ENCODE results near the gene PPP5C. TPM values are rescaled to one million over a fixed set of nuclear protein-coding genes. Genes with fewer than 3 reads are reported as not detected.

Gene PPP5C
- total RNA-seq, 2 experiments from 2014 or later: 105 to 118 TPM

DNA sequence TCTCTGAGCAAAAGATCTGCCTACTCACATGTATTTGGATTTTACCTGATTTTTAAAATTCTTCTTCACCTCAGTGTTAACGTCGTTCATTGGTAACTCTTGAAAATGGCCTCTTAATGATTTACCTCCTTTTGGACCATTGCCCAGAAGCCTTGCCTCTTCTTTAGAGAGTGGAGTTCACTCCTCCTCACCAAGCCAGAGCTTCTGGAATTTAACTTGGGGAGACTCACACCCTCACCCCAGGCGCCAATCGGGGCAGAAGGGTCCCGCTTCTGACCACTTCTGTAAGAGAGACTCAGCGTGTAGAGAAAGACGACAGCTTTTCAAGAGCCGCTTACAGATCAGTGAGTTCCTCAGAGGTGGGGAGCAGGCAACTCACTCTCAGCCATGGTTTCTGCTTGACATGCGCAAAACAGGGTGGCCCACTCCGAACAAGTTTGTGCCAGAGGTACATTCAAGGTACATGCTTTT lies 79.2 kb downstream of the PPP5C start:
- Histone ChIP-seq H3K4me1 (ENCODE audit: insufficient read depth, low read length, poor library complexity, severe bottlenecking) (peaks cover 65% of the 10 kb centered on the region), H3K27ac (ENCODE audit: low read depth, low read length, poor library complexity, severe bottlenecking) (no peak overlapping the region), H3K4me2 (ENCODE audit: low read length) (peak overlapping the region; percentile 70), H3K9me2 (ENCODE audit: insufficient read depth, low read length) (no peaks in the 10 kb centered on the region), H3K9me3 (ENCODE audit: low read length) (no peaks in the 10 kb centered on the region), H3K79me2 (ENCODE audit: insufficient read depth, low read depth, low read length) (no peaks in the 10 kb centered on the region), H2AFZ (ENCODE audit: low read length) (peak overlapping the region; percentile 79), H3K36me3 (ENCODE audit: insufficient read depth, low read length) (no peaks in the 10 kb centered on the region), H4K20me1 (ENCODE audit: insufficient read depth, low read length) (no peaks in the 10 kb centered on the region), H3K4me3 (ENCODE audit: low read depth, low read length, poor library complexity, severe bottlenecking) (peak overlapping the region; percentile 64)
- intact Hi-C loops (cut with micrococcal nuclease; ENCODE audit: unreplicated experiment): no loop called here
- CTCF ChIA-PET (ENCODE audit: unreplicated experiment): no interaction called here
- no TSS peak for BruUV-seq (replicated peaks)
- no peak for DNase-seq (ENCODE audit: low spot score)
- POLR2A ChIA-PET: interaction anchor here (0.6 to 1.1 kb wide), 2 partner anchors 11 kb away, joined by 3 to 8 read pairs; no protein-coding TSS in a partner anchor
- TF ChIP-seq CTCF (conservative IDR thresholded peaks at IDR 0.05; ENCODE audit: low read length) (no peak), EZH2phosphoT487 (IDR thresholded peaks at IDR 0.05; ENCODE audit: borderline replicate concordance, low read depth, low read length) (no peak)

- Histone ChIP-seq H3K79me2 (ENCODE audit: insufficient read depth, low read depth, low read length) (no peaks in the 10 kb centered on the region), H4K20me1 (ENCODE audit: insufficient read depth, low read length) (no peaks in the 10 kb centered on the region), H3K4me1 (ENCODE audit: insufficient read depth, low read length, poor library complexity, severe bottlenecking) (peaks cover 70% of the 10 kb centered on the region), H3K27ac (ENCODE audit: low read depth, low read length, poor library complexity, severe bottlenecking) (no peak overlapping the region), H3K36me3 (ENCODE audit: insufficient read depth, low read length) (no peaks in the 10 kb centered on the region), H3K4me3 (ENCODE audit: low read depth, low read length, poor library complexity, severe bottlenecking) (peak overlapping the region; percentile 64), H3K4me2 (ENCODE audit: low read length) (peak overlapping the region; percentile 70), H3K9me2 (ENCODE audit: insufficient read depth, low read length) (no peaks in the 10 kb centered on the region), H2AFZ (ENCODE audit: low read length) (peak overlapping the region; percentile 79), H3K9me3 (ENCODE audit: low read length) (no peaks in the 10 kb centered on the region)
- intact Hi-C loops (cut with micrococcal nuclease; ENCODE audit: unreplicated experiment): no loop called here
- BruUV-seq (replicated peaks): no TSS peak
- CTCF ChIA-PET (ENCODE audit: unreplicated experiment): no interaction called here
- no peak for TF ChIP-seq CTCF (conservative IDR thresholded peaks at IDR 0.05; ENCODE audit: low read length)
- TF ChIP-seq EZH2phosphoT487 (IDR thresholded peaks at IDR 0.05; ENCODE audit: borderline replicate concordance, low read depth, low read length): no peak
- POLR2A ChIA-PET: interaction anchor here (1.1 kb wide), 1 partner anchor 12 kb away, joined by 3 read pairs; no protein-coding TSS in a partner anchor
- peak; percentile 80 for DNase-seq (ENCODE audit: low spot score)
These were observed 79.7 kb downstream of the PPP5C start for GRCh38 chr19:46426506-46427162.

- H3K4me1 ChIP-seq (ENCODE audit: insufficient read depth, low read length, poor library complexity, severe bottlenecking): peaks cover 74% of the 10 kb centered on the region
- no peak overlapping the region for H3K27ac ChIP-seq (ENCODE audit: low read depth, low read length, poor library complexity, severe bottlenecking)
- DNase-seq (ENCODE audit: low spot score): no peak
- peak overlapping the region; percentile 70 for H3K4me2 ChIP-seq (ENCODE audit: low read length)
- ChIA-PET POLR2A (interaction anchor here (1.0 to 1.1 kb wide), 2 partner anchors 13 to 49 kb away, joined by 3 read pairs; no protein-coding TSS in a partner anchor), CTCF (ENCODE audit: unreplicated experiment) (no interaction called here)
- H4K20me1 ChIP-seq (ENCODE audit: insufficient read depth, low read length): no peaks in the 10 kb centered on the region
- intact Hi-C loops (cut with micrococcal nuclease; ENCODE audit: unreplicated experiment): no loop called here
- H3K36me3 ChIP-seq (ENCODE audit: insufficient read depth, low read length): no peaks in the 10 kb centered on the region
- no TSS peak for BruUV-seq (replicated peaks)
- peak overlapping the region; percentile 64 for H3K4me3 ChIP-seq (ENCODE audit: low read depth, low read length, poor library complexity, severe bottlenecking)
- no peak overlapping the region for H2AFZ ChIP-seq (ENCODE audit: low read length)
- no peaks in the 10 kb centered on the region for H3K79me2 ChIP-seq (ENCODE audit: insufficient read depth, low read depth, low read length)
- no peaks in the 10 kb centered on the region for H3K9me2 ChIP-seq (ENCODE audit: insufficient read depth, low read length)
- TF ChIP-seq EZH2phosphoT487 (IDR thresholded peaks at IDR 0.05; ENCODE audit: borderline replicate concordance, low read depth, low read length): no peak
- TF ChIP-seq CTCF (conservative IDR thresholded peaks at IDR 0.05; ENCODE audit: low read length): no peak
- H3K9me3 ChIP-seq (ENCODE audit: low read length): no peaks in the 10 kb centered on the region
These were observed 80.7 kb downstream of the PPP5C start for GRCh38 chr19:46427518-46428045.

All from OCI-LY7 (cell line).